ENCODE data around the gene FAH. TPM values are rescaled to one million over a fixed set of nuclear protein-coding genes. Genes with fewer than 3 reads are reported as not detected.

The FAH gene
- total RNA-seq, 2 donors from 2014 or later, result 16.1 to 21.9 TPM

GRCh38 chr15:80107774-80108173 lies 45.0 kb upstream of the FAH start:
- no peak overlapping the region for H3K27ac ChIP-seq
- H3K9me3 ChIP-seq, result no peaks in the 10 kb centered on the region
- DNase-seq (ENCODE audit: low spot score) (no peak), ATAC-seq (ENCODE audit: insufficient number of reproducible peaks, low FRiP score, low read depth) (no peak)
- no peak for TF ChIP-seq CTCF (IDR thresholded peaks at IDR 0.05)
- H3K4me3 ChIP-seq, result no peak overlapping the region
- H3K4me1 ChIP-seq (ENCODE audit: control insufficient read depth in 1 of 2, low read depth in 2 of 2), result peaks cover 0 to 9% of the 10 kb centered on the region in 2 donors
- H3K27me3 ChIP-seq (replicated peaks; ENCODE audit: insufficient read depth), result no peaks in the 10 kb centered on the region
- H3K36me3 ChIP-seq, result no peaks in the 10 kb centered on the region

GRCh38 chr15:80109388-80109787 lies 43.4 kb upstream of the FAH start:
- Histone ChIP-seq H3K36me3 (no peaks in the 10 kb centered on the region), H3K27ac (no peak overlapping the region), H3K4me3 (no peak overlapping the region), H3K4me1 (ENCODE audit: control insufficient read depth in 1 of 2, low read depth in 2 of 2) (peaks cover 0 to 9% of the 10 kb centered on the region in 2 donors), H3K9me3 (no peaks in the 10 kb centered on the region), H3K27me3 (replicated peaks; ENCODE audit: insufficient read depth) (no peaks in the 10 kb centered on the region)
- DNase-seq (ENCODE audit: low spot score) (no peak), ATAC-seq (ENCODE audit: insufficient number of reproducible peaks, low FRiP score, low read depth) (no peak)
- TF ChIP-seq CTCF (IDR thresholded peaks at IDR 0.05), result no peak

- ATAC-seq (ENCODE audit: insufficient number of reproducible peaks, low FRiP score, low read depth), result no peak
- Histone ChIP-seq H3K9me3 (no peaks in the 10 kb centered on the region), H3K27ac (no peak overlapping the region), H3K4me3 (no peak overlapping the region), H3K27me3 (replicated peaks; ENCODE audit: insufficient read depth) (no peaks in the 10 kb centered on the region), H3K4me1 (ENCODE audit: control insufficient read depth in 1 of 2, low read depth in 2 of 2) (peaks cover 0 to 9% of the 10 kb centered on the region in 2 donors), H3K36me3 (no peaks in the 10 kb centered on the region)
- no peak for TF ChIP-seq CTCF (IDR thresholded peaks at IDR 0.05)
- no peak for DNase-seq (ENCODE audit: low spot score)
Observed at GRCh38 chr15:80110920-80111319, 41.9 kb upstream of the FAH start.

- DNase-seq (ENCODE audit: low spot score), result no peak
- Histone ChIP-seq H3K27me3 (replicated peaks; ENCODE audit: insufficient read depth) (no peaks in the 10 kb centered on the region), H3K36me3 (no peaks in the 10 kb centered on the region), H3K27ac (no peak overlapping the region), H3K4me3 (no peak overlapping the region), H3K9me3 (no peaks in the 10 kb centered on the region), H3K4me1 (ENCODE audit: control insufficient read depth in 1 of 2, low read depth in 2 of 2) (no peaks in the 10 kb centered on the region)
- no peak for TF ChIP-seq CTCF (IDR thresholded peaks at IDR 0.05)
- ATAC-seq (ENCODE audit: insufficient number of reproducible peaks, low FRiP score, low read depth), result no peak
Observed at GRCh38 chr15:80114114-80114513, 38.7 kb upstream of the FAH start.

GRCh38 chr15:80115021-80115420 lies 37.8 kb upstream of the FAH start:
- Histone ChIP-seq H3K9me3 (no peaks in the 10 kb centered on the region), H3K36me3 (no peaks in the 10 kb centered on the region), H3K27me3 (replicated peaks; ENCODE audit: insufficient read depth) (no peaks in the 10 kb centered on the region), H3K4me3 (no peak overlapping the region), H3K4me1 (ENCODE audit: control insufficient read depth in 1 of 2, low read depth in 2 of 2) (no peaks in the 10 kb centered on the region), H3K27ac (no peak overlapping the region)
- DNase-seq (ENCODE audit: low spot score) (no peak), ATAC-seq (ENCODE audit: insufficient number of reproducible peaks, low FRiP score, low read depth) (no peak)
- no peak for TF ChIP-seq CTCF (IDR thresholded peaks at IDR 0.05)
